Mesenchymal stem cell (in vitro differentiated cells and primary cell): ENCODE results near the gene IQGAP1.
"Not testable (repeated sequence)": the region's sequence is repeated elsewhere in the genome, so short reads cannot be mapped to it uniquely, and the experiment has no call there.

Experiments
- DNase-seq: peaks from one replicate; pipeline ENCODE4 v3.0.0-alpha.2; 2013
- H2AFZ ChIP-seq: one replicate; pipeline ENCODE4 v1.6.1; 2013; ENCODE audit warnings: low read depth, mild to moderate bottlenecking, control low read depth, inconsistent platforms, low read length, moderate library complexity
- H2AK5ac ChIP-seq: 2 replicates; pipeline ENCODE4 v1.6.1; 2013; ENCODE audit warnings: low read length, moderate library complexity, mild to moderate bottlenecking, inconsistent platforms; ENCODE audit not compliant: severe bottlenecking
- H2BK120ac ChIP-seq: one replicate; pipeline ENCODE4 v1.6.1; 2013; ENCODE audit warnings: low read depth, mild to moderate bottlenecking, inconsistent platforms, low read length, moderate library complexity
- H2BK12ac ChIP-seq, 2 experiments: one replicate each; pipeline ENCODE4 v1.6.1; 2013; ENCODE audit warnings: inconsistent platforms in 2 of 2, low read length in 2 of 2, mild to moderate bottlenecking in 2 of 2, moderate library complexity in 2 of 2, control low read depth in 1 of 2
- H2BK15ac ChIP-seq: one replicate; pipeline ENCODE4 v1.6.1; 2013; ENCODE audit warnings: mild to moderate bottlenecking, low read depth, inconsistent platforms; ENCODE audit not compliant: poor library complexity, severe bottlenecking
- H2BK5ac ChIP-seq: 2 replicates; pipeline ENCODE4 v1.6.1; 2013; ENCODE audit warnings: low read depth, mild to moderate bottlenecking, low read length, control low read depth, inconsistent platforms; ENCODE audit not compliant: poor library complexity, severe bottlenecking
- H3K14ac ChIP-seq, 2 experiments: one replicate each; pipeline ENCODE4 v1.6.1; 2013; ENCODE audit warnings: inconsistent platforms in 2 of 2, low read length in 2 of 2, control low read depth in 1 of 2, mild to moderate bottlenecking in 1 of 2, moderate library complexity in 1 of 2
- H3K18ac ChIP-seq, 2 experiments: one replicate each; pipeline ENCODE4 v1.6.1; 2013; ENCODE audit warnings: inconsistent platforms in 2 of 2, low read length in 2 of 2, control low read depth in 1 of 2, low read depth in 1 of 2, mild to moderate bottlenecking in 1 of 2
- H3K23ac ChIP-seq, 2 experiments: one replicate each; pipeline ENCODE4 v1.6.1; 2013; ENCODE audit warnings: inconsistent platforms in 2 of 2, low read length in 2 of 2, mild to moderate bottlenecking in 2 of 2, moderate library complexity in 2 of 2, control low read depth in 1 of 2
- H3K27ac ChIP-seq: 2 replicates; pipeline ENCODE4 v1.5.1; 2013; ENCODE audit warnings: mild to moderate bottlenecking, moderate library complexity, low read length, control low read depth, inconsistent platforms; ENCODE audit not compliant: poor library complexity, severe bottlenecking
- H3K27me3 ChIP-seq, 2 experiments: 2 replicates each; pipeline versions ENCODE4 v1.6.1 to v1.7.0; 2013; ENCODE audit warnings: low read length in 2 of 2, mild to moderate bottlenecking in 2 of 2, moderate library complexity in 2 of 2, control low read depth in 1 of 2, inconsistent platforms in 1 of 2; ENCODE audit not compliant: control insufficient read depth in 1 of 2, insufficient read depth in 1 of 2
- H3K36me3 ChIP-seq, 2 experiments: 2 replicates each; pipeline versions ENCODE4 v1.6.1 to v1.7.0; 2013; ENCODE audit warnings: low read length in 2 of 2, control low read depth in 1 of 2, inconsistent platforms in 1 of 2, low read depth in 1 of 2, mild to moderate bottlenecking in 1 of 2; ENCODE audit not compliant: insufficient read depth in 2 of 2, control insufficient read depth in 1 of 2
- H3K4ac ChIP-seq, 2 experiments: one replicate each; pipeline ENCODE4 v1.6.1; 2013; ENCODE audit warnings: inconsistent platforms in 2 of 2, low read length in 2 of 2, mild to moderate bottlenecking in 2 of 2, moderate library complexity in 2 of 2, control low read depth in 1 of 2, low read depth in 1 of 2
- H3K4me1 ChIP-seq: 2 replicates; pipeline ENCODE4 v1.6.1; 2013; ENCODE audit warnings: low read depth, low read length, control low read depth; ENCODE audit not compliant: control insufficient read depth, insufficient read depth
- H3K4me2 ChIP-seq: 2 replicates; pipeline ENCODE4 v1.6.1; 2013; ENCODE audit warnings: low read length, mild to moderate bottlenecking, inconsistent platforms; ENCODE audit not compliant: poor library complexity, severe bottlenecking
- H3K4me3 ChIP-seq, 2 experiments: 2 replicates each; pipeline versions ENCODE4 v1.5.1 to v1.7.0; 2013; ENCODE audit warnings: low read length in 2 of 2, mild to moderate bottlenecking in 2 of 2, control low read depth in 1 of 2, low read depth in 1 of 2; ENCODE audit not compliant: insufficient read depth in 1 of 2
- H3K79me1 ChIP-seq: replicated peaks from 2 replicates; pipeline ENCODE4 v1.6.1; 2013; ENCODE audit warnings: mild to moderate bottlenecking, control low read depth, low read length, inconsistent platforms; ENCODE audit not compliant: poor library complexity, severe bottlenecking
- H3K9ac ChIP-seq: 2 replicates; pipeline ENCODE4 v1.7.0; 2013; ENCODE audit warnings: mild to moderate bottlenecking, low read length, moderate library complexity
- H3K9me3 ChIP-seq: 2 replicates; pipeline ENCODE4 v1.7.0; 2013; ENCODE audit warnings: mild to moderate bottlenecking, low read length; ENCODE audit not compliant: control insufficient read depth
- H4K8ac ChIP-seq: one replicate; pipeline ENCODE4 v1.6.1; 2013; ENCODE audit warnings: inconsistent platforms, mild to moderate bottlenecking, low read length, moderate library complexity
- H4K91ac ChIP-seq: one replicate; pipeline ENCODE4 v1.6.1; 2013; ENCODE audit warnings: mild to moderate bottlenecking, low read length, inconsistent platforms
- WGBS: methylation state at CpG from one replicate; pipeline ENCODE4 v1.1.7; 2013; ENCODE audit warnings: mixed read lengths; 5-methylcytosine and 5-hydroxymethylcytosine counted together

The IQGAP1 gene

DNA sequence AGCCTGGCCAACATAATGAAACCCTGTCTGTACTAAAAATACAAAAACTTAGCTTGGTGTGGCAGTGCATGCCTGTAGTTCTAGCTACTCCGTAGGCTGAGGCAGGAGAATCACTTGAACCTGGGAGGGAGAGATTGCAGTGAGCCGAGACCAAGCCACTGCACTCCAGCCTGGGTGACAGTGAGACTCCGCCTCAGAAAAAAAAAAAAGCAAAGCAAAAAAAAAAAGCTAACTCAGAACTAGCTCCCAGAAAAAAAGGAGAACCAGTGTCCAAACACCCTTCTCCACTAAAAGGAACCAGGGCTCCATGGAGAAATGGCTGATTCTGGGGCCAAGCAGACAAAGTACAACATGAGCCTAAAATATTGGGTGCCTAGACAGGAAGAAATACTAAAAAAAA is 124.9 kb downstream of the IQGAP1 start:
- Histone ChIP-seq H4K91ac (no peak overlapping the region), H3K9me3 (no peaks in the 10 kb centered on the region), H2BK5ac (no peak overlapping the region), H3K4me2 (no peak overlapping the region), H3K27ac (no peak overlapping the region), H3K4me1 (no peaks in the 10 kb centered on the region), H3K14ac (no peak overlapping the region), H3K36me3 (peaks cover 0 to 5% of the 10 kb centered on the region in 2 experiments), H3K4ac (no peak overlapping the region), H3K18ac (no peak overlapping the region), H2AK5ac (no peak overlapping the region), H3K27me3 (no peaks in the 10 kb centered on the region), H2AFZ (no peak overlapping the region), H3K79me1 (no peaks in the 10 kb centered on the region), H2BK12ac (no peak overlapping the region), H2BK120ac (no peak overlapping the region), H2BK15ac (no peak overlapping the region), H3K23ac (no peak overlapping the region), H3K4me3 (no peak overlapping the region), H4K8ac (no peak overlapping the region), H3K9ac (no peak overlapping the region)
- no peak for DNase-seq
- 92% methylated on average over 3 of the region's 3 CpGs for WGBS

DNA sequence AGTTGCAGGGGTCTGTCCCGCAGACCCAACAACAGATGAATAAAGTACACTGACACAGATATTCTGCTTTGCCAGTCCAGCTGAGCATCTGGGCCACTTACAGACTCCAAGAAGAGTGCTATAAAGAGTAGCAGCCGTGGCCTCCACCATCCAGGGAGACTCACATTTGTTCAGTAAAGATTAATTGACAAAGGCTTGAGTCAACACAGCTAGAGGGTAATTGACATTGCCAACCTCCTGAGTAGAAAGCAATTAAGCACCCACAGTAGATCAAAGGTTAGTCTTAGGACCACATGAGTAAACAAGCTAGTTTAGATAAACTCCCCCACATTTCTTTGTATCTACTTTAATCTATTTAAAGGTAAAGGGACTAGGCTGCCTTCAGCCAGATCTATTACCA is 125.4 kb downstream of the IQGAP1 start:
- Histone ChIP-seq H2BK120ac (no peak overlapping the region), H3K36me3 (peaks cover 0 to 5% of the 10 kb centered on the region in 2 experiments), H3K4me1 (no peaks in the 10 kb centered on the region), H2AK5ac (no peak overlapping the region), H3K4ac (no peak overlapping the region), H3K27ac (no peak overlapping the region), H3K4me3 (no peak overlapping the region), H2AFZ (no peak overlapping the region), H3K18ac (no peak overlapping the region), H4K91ac (no peak overlapping the region), H3K23ac (no peak overlapping the region), H3K9ac (no peak overlapping the region), H2BK5ac (no peak overlapping the region), H3K79me1 (no peaks in the 10 kb centered on the region), H4K8ac (no peak overlapping the region), H3K27me3 (no peaks in the 10 kb centered on the region), H3K9me3 (no peaks in the 10 kb centered on the region), H2BK15ac (no peak overlapping the region), H3K4me2 (no peak overlapping the region), H2BK12ac (no peak overlapping the region), H3K14ac (no peak overlapping the region)
- no peak for DNase-seq
- 100% methylated on average over 2 of the region's 2 CpGs for WGBS

DNA sequence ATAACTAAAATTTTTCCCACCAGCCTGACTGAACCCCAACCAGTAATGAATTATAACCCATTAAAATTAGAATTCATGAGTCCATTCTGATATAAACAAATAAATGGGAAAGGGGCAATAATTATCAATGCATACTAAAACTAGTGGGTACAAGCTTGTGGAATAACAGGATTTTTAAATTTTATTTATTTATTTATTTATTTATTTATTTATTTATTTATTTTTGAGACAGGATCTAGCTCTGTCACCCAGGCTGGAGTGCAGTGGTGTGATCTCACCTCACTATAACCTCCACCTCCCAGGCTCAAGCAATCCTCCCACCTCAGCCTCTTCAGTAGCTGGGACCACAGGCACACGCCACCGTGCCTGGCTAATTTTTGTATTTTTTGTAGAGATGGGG is 125.9 kb downstream of the IQGAP1 start:
- not testable (repeated sequence) for H3K27me3 ChIP-seq, H2AK5ac ChIP-seq, H3K18ac ChIP-seq, H3K9ac ChIP-seq, H3K23ac ChIP-seq, H3K4ac ChIP-seq, H3K9me3 ChIP-seq, H3K4me2 ChIP-seq, H3K79me1 ChIP-seq, H2BK5ac ChIP-seq, DNase-seq, H2AFZ ChIP-seq, H3K27ac ChIP-seq, H2BK12ac ChIP-seq, H3K4me3 ChIP-seq, H2BK120ac ChIP-seq, H2BK15ac ChIP-seq, H4K91ac ChIP-seq, H3K14ac ChIP-seq, H3K36me3 ChIP-seq, H4K8ac ChIP-seq, H3K4me1 ChIP-seq
- no CpG with 5 or more reads among the region's 2 CpGs for WGBS

DNA sequence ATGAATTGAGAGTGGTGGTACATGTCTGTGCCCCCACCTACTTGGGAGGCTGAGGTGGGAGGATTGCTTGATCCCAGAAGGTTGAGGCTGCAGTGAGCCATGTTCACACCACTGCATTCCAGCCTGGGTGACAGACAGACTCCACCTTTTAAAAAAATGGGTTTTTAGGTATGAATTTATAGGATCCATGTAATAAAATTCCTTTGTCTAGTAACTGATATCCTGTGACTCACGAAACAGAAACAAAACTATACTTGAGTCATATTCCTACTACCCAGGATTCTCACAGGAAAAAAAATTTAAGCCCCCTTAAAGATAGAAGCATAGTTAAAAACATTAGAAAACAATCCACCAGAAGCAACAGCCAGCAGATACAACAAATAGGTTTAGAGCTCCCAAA is 131.6 kb downstream of the IQGAP1 start:
- 38% methylated on average over 1 of the region's 1 CpG for WGBS
- Histone ChIP-seq H3K14ac (no peak overlapping the region), H3K4ac (no peak overlapping the region), H2BK120ac (no peak overlapping the region), H3K18ac (no peak overlapping the region), H2AFZ (no peak overlapping the region), H3K27ac (no peak overlapping the region), H3K36me3 (no peaks in the 10 kb centered on the region), H3K4me2 (no peak overlapping the region), H3K27me3 (no peaks in the 10 kb centered on the region), H3K9me3 (no peaks in the 10 kb centered on the region), H2AK5ac (no peak overlapping the region), H3K4me1 (peaks cover 2% of the 10 kb centered on the region), H4K91ac (no peak overlapping the region), H3K23ac (no peak overlapping the region), H2BK15ac (no peak overlapping the region), H3K4me3 (no peak overlapping the region), H4K8ac (no peak overlapping the region), H3K9ac (no peak overlapping the region), H2BK5ac (no peak overlapping the region), H3K79me1 (no peaks in the 10 kb centered on the region), H2BK12ac (no peak overlapping the region)
- no peak for DNase-seq
